IPS DF 4.7 (cell line): ENCODE measurements around the gene PHEX.

Experiments
- DNase-seq: peaks from one replicate; pipeline ENCODE4 v3.0.0-alpha.2; 2013; ENCODE audit warnings: low spot score; ENCODE audit errors: extremely low read depth

PHEX gene

DNA sequence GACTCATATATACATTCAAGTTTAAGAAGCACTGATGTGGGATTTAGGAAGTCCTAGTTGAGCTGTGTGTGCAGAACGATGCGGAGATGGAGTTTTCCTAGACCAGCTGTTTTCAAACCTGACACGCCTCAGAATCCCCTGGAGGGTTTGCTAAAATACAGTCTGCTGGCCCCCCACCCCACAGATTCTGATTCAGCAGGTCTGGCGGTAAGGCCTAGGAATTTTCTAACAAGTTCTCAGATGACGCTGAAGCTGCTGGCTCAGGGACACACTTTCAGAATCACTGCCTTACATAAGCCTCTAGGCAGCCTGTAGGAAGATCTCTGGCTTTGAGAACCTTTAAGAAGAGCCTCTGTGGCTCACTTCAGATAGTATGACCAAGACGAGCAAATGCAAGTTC is 73.1 kb downstream of the PHEX start:
- DNase-seq, result no peak

DNA sequence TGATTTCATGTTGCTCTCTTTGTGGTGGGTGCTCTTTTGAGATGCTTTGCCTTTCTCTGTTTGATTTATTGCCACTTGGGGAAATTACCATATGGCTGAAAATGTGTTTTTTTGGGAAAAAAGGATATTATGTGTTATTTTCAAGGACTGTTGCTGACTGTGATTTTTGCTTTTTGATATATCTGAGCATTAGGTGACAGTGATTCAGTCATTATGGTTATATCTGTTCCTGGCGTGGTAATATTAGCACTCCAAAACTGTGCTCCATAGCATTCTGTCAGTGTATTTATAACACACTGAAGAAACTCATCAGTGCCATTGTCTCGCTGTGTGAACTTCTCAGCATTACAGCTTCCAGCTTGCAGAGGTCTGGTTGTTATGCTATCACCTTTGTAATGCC is 73.8 kb downstream of the PHEX start:
- no peak for DNase-seq

DNA sequence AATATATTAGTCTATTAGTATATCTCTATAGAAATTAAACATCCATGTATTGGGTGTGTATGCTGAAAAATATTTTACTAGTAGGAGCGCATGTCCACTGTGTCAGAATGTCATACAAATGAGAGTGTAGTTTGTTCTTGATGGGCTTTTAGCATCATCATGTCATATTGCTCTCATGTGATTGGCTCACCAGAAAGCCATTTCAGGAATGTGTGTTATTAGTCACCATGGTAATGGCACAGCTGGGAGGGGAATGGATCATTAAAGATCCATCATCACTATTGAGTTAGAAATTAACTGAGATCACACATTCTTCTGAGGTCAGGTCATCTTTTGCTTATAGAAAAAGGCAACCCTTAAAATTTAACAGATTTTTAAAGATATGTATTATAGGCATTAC is 77.3 kb downstream of the PHEX start:
- DNase-seq, result no peak

DNA sequence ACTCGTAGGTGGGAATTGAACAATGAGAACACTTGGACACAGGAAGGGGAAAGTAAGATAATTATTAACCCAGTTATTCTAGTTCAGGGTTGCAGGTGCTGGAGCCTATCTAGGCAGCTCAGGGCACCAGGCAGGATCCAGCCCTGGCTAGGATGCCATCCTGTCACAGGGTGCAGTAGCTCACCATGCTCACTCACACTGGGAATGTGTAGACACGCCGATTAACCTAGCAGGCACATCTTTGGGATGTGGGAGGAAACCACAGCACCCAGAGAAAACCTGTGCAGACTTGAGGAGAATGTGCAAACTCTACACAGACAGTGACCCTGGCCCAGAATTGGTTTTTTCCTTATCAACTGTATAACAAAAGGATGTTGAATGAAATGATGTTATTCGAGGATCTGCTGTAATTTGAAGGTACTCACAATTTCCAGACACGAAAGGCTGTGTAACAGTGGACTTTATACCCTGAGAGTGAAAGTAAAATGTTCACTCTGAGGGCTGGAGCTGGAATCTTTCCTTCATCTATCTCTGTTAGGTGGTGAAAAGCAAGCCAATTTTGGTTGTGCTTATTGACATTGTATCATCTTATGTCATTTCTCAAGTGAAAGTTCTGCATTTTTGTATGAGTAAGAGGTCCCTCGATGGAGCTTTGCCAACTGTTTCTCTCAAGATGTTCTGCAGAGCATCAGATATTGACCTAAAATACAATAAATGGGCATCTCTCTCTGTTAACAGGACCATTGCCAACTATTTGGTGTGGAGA is 78.8 kb downstream of the PHEX start:
- no peak for DNase-seq

DNA sequence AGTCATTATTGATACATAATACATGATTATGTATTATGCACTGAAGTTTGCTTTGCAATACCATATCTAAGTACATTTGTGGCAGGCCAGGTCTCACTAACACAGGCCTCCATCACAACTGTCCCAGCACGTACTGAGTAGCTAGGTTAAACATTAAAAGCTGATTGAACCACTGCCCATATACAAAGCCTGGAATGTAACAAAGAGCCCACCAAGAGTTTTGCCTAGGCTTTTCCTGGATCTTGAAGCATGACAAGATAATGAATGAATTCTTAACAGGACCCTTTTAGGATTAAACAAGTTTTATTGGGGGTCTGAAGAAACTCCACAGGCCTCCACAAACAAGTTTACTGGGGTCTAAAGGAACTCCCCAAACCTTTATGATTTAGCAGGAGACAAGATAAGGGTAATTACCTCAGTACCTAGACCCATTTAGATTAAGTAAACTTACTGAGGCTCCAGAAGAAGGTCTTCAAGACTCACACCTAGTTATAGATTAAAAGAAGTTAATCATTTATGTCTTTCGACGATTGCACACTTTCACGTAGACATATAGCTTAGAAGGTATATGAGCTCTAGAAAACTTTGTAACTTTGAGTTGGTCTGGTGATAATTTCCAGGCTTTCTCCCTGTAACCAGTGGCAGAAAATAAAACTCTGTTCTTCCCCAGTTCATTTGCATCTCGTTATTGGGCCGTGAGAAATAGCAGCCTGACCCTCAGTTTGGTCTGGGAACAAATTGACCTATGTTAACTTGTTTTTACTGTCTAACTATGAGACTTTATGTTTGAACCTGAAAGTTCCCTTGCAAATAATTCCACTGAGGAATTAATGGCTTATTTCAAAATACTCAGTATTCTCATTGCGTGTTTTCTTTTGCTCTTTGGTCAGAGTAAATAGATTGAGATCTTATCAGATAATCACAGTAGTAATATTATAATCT is 84.8 kb downstream of the PHEX start:
- no peak for DNase-seq

DNA sequence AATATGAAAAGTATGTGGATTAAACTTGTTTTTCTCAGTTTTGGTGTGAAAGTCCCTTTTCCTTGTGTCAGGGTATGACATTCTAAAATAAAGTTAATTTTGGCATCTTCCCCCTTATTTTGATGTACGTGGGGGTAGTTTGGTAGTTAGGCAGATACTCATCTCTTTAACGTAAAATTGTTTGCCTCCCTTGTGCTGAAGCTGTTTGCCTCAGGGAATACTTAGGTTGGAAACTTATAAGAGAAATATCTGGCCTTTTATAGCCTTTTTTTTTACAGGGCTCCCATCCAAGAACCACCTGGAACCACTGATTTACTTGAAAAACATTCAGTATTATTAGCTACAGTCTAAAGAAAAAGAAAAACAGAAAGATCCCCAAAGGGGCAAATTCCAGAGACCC is 85.5 kb downstream of the PHEX start:
- DNase-seq, result no peak

DNA sequence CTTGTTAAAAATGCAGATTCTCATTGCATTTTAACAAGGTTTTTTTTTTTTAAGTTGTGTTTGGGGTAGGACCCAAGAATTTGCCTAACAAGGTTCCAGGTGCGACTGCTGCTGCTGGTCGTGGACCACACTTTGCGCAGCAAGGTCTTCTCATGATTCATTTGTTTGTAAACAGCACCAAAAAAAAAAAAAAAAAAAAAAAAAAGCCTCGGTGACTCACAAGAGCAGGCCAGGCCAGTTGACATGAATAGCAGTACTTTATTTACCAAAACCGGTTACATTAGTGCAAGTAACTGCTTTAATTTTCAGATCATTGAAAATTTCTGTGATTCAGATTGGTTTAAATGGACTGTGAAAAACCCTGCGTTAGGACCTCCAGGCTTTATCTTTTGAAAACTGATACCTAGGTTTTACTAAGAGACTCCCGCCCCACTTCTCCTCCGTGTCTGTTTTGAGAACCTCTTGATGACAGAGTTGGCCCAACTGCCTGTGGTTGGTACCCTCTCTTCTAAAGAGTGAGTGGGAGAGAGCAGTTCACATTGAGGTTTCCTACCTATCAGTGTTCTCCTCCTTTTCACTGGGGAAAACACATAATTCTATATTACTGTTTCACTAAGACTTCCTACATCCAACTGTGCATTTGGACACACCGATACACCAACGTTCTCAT is 86.2 kb downstream of the PHEX start:
- DNase-seq, result no peak

DNA sequence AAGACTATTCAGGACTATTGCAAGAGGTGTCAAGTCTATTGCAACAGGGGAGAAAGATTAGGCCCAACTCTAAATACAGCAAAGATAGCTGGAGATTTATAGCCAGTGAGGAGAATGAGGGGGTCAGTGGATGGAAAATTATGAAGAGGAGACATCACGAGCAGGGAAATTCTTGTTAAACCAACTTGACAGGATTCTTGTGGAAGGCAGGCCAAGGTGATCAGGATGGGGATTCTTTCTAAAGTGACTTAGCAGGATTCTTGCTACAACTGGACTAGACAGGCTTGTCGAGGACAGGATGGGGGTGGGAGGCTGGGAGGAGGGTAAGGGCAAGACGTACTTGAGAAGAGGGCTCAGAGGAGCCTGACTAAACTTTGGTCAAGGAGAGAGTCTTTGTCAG is 89.0 kb downstream of the PHEX start:
- no peak for DNase-seq

DNA sequence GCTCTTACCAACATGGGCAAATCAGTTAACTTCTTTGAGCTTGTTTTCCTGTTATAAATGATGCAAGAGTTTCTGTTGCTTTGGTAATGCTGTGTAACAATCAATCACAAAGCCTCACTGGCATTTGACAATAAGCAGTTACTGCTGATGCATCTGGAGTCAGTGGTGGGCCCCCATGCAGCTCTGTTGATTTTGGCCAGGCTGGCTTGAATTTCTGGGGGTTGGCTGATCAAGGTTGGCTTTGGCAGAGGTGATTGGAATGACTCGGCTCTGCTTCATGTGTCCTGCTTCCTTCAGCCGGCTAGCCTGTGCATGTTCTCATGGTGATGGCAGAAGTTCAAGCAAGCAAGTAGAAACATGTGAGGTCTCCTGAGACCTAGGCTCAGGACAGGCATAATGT is 90.4 kb downstream of the PHEX start:
- DNase-seq, result no peak

DNA sequence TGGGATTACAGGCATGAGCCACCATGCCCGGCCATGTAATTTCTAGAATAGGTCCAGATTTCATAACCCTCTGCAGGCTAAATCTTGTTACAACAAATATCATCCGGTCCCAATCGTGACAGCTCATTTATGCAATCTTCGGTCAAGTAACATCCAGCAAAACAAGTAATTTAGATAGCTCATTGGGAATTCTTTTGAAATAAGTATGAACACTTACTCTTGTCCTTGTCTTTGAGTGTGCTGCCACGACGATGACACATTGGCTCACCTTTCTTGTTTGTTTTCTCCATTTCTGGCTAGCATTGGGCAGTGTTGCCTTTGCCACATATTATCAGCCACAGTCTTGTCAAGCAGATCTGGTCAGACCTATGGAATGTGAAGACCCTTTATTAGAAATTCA is 92.0 kb downstream of the PHEX start:
- DNase-seq, result no peak

DNA sequence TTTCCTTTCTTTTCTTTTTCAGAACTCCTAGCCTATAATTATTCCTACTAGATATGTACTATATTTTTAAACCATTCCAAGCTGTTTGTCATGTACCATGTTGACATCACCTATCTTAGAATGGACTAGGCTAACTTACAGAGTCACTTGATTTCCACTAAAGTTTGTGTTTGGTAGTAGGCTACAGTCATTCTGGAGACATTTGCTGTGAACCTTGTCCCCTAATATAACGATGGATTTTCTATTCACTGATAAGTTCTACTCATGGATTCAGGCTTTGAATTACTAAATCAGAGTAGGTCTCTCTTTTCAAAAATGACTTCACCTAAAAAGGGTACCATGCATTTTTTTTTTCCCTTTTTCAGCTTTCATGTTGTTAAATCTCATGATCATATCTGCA is 93.4 kb downstream of the PHEX start:
- no peak for DNase-seq

DNA sequence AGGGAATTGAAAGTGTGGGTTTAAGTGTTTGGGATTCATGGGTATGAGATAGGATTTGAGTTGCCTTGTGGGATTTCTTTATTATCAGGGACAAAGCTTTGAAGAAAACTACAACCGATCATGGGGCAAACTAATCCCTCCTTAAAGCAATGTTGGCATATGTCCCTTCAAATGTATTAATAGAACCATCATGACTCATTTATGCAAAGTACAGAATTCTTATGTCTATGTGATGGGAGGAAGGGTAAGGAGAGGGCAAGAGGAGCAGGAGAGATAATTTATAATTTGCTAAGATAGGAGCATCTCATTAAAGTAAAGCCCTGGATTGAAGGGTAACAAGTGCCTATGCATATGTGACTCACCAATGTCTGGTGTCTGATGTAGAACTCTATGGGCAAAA is 94.2 kb downstream of the PHEX start:
- no peak for DNase-seq

DNA sequence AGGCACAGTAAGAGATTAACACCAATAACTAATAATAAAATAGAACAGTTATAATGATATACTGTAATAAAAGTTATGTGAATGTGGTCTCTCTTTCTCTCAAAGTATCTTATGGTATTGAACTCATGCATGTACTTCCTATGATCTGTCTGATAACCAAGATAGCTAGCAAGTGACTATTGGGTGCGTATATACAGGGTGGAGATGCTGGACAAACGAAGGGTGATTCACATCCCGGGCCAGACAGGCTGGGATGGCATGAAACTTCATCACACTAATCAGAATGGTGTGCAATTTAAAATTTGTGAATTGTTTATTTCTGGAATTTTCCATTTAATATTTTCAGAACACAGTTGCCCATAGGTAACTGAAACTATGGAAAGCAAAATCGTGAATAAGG is 96.8 kb downstream of the PHEX start:
- DNase-seq, result no peak

DNA sequence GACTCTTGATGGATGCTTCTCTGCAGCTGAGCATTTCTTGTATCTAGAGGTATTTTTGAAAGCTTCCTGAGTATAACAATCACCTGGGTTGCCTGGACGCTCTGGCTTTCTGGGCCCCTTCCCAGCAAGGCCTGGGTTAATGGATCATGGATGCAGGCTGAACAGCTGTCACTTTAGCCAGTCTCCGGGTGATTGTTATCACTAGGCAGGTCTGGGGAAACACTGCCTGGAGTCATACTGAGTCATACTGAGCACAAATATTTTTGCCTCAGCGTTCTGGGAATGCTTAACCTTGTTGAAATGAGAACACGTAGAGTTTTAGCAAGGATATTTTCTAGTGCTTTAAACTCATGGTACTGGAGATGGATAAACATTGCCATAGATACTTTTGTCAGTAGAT is 102.6 kb downstream of the PHEX start:
- DNase-seq, result no peak

DNA sequence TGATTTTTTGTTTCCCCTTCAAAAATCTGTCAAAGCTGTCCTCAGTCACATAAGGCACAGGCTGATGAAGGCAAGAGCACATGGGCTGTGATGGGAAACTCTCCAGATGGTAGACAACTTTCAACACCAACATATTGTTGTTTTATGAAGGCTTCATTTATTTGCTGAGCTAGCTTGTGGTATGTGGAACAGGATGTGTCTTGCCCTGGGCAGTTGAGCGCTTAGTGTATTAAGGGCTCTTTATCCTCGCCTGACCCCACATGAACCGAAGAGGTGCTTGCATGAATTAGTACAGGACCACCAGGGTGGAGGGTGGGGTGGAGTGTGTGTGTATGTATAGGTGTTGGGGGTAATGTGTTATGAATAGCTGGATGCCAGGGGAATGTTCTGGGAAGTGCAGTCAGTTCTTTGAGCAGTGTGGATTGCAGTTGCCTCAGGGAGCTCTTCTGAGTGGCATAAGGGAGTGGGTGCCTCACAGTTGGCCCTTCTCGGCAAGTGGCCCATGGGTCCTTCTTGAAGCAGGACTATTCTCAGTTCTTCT is 103.1 kb downstream of the PHEX start:
- no peak for DNase-seq

DNA sequence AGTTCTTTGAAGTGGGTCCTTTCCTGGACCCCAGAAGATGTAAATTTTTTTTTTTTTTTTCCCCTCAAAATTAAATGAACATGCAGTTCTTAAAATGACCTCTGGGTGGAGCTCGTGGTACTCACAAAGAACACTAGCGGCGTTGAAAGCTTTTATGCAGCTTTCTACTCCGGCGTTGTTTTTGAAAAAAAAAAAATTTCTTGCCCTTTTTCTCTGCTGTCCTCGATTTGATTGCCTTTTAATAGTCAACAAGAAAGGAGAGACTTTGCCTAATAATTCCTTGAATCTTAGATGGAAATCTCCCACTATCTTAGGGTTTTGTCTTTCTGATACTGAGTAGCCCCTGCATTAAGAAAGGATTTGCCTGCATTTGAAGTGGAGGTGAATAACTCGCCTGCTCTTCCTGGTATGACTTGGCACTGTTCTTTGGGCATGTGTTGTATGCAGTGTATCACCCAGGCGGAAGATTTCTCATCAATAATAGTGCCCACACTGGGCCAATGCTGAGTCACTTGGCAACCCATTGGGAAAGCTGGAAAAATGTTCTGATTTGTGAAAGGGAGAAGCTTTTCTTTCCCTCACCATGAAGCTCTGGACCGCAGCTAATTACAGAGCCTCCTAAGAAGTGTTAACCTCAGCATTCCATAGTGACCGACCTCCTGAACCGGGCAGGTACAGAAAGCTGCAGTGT is 104.0 kb downstream of the PHEX start:
- no peak for DNase-seq

DNA sequence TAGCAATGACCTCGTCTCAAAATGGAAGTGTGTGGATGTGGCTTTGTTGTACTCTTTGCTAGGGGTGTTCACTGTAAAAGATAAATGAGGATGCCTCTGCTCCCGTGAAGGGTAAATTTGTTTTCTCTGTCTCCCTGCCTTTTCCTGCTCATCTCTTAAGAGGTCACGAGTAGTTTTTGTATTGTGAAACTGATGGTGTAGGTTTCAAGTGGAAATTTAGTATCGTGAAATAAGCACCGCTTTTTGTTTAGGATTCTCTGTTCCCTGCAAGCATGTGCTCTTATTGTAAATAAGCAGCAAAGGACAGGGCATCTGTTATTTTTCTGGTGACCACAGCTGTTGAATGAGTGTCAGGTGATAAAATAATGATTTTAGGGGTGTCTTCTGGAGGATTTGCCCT is 104.6 kb downstream of the PHEX start:
- DNase-seq, result no peak

DNA sequence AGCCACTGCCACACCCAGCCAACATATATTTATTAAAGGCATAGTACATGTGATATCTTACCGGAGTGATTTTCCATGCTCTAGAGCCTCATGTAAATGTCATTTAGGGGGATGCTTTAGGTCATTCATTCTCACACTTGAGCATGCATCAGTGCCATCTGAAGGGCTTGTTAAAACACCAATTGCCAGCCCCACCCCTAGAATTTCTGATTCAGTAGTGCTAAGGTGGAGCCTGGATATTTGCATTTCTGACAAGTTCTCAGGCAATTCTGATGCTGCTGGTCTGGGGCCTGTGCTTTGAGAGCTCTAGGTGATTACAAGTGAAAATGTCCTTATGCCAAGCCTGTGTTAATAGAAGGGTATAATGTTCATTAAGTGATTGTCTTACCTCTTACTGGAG is 107.7 kb downstream of the PHEX start:
- DNase-seq, result no peak

DNA sequence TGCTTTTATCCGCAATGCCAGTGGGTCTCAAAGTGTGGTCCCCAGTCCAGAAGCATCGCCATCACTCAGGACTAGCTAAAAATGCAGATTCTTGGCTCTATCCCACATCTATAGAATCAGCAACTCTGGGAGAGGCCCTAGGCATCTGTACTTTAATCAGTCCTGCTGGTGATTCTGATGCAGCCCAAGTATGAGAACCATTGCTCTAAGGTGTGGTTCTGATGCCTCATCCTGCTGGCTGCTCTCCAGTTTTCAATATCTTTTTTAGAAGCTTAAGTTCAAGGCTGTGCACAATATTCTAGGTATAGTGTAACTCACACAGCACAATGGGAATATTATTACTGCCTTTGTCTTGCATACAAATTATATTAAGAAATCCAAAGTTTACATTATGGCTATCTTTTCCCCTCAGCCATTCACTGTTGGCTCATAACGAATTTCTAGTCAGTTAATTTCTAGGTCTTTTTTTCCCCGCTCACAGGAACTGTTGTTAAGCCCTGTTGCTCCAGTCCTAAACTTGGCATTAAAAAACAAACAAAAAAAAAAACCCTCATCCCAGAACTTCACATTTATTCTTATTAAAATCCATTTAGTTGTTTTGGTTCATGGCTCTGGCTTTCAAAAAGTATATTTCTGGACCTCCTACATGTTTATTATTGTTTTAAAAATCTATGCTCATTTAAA is 109.1 kb downstream of the PHEX start:
- no peak for DNase-seq

DNA sequence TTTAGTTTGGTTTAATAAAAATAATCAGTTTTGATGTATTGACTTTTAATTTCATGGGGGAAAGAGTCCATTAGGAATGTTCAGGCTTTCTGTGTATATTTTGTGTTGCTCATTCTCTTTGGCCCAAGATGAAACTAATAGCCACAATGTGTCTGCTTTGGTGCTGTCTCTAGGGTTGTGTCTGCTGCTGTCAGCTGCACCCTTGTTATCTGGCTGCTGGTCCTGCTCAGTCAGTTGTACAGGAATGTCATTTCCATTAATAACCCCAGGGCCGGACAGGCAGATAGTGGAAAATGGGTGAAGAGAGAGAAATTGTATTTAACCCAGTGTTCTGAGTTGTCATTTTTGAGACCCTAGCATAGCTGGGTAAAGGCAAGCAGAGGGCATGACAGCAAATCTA is 115.1 kb downstream of the PHEX start:
- DNase-seq, result no peak

DNA sequence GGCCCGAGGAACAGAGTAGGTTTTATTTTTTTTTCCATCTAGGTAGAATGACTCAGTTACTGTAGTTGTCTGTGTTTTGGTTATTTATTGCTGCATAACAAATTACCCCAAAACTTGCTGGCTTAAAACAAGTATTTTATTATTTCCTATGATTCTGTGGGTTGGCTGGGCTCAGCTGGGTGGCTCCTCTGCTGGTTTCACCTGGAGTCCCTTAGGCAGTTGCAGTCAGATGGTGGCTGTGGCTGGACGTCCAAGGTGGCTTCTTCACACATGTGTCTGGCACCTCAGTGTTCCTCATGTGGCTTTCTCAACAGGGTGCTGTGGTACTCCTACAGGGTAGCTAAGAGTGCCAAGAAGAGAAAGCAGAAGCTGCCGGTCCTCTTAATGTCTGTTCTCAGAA is 115.8 kb downstream of the PHEX start:
- DNase-seq, result no peak
